Mucosa of descending colon (tissue), 3 donors: ENCODE results near the gene TBC1D3B. TPM values are rescaled to one million over a fixed set of nuclear protein-coding genes. Genes with fewer than 3 reads are reported as not detected.
A peak's percentile ranks its signal among the peaks of the same experiment; 100 is the strongest.
"Not testable (repeated sequence)": the region's sequence is repeated elsewhere in the genome, so short reads cannot be mapped to it uniquely, and the experiment has no call there.

Experiments
- ATAC-seq: fragments of 200-7000 bp; cut with Tn5 transposase; one replicate; pipeline ENCODE4 v1.9.1; 2020; ENCODE audit warnings: mild to moderate bottlenecking, moderate library complexity
- DNase-seq, 3 donors: peaks; one replicate each; pipeline ENCODE4 v3.0.0-alpha.2; 2020
- H3K36me3 ChIP-seq: fragments of 200-600 bp; one replicate; pipeline ENCODE4 v1.8.0; 2021; ENCODE audit warnings: low read depth, mild to moderate bottlenecking
- H3K4me1 ChIP-seq: fragments of 200-600 bp; one replicate; pipeline ENCODE4 v1.8.0; 2021; ENCODE audit warnings: low read depth, mild to moderate bottlenecking
- H3K4me3 ChIP-seq: fragments of 200-600 bp; one replicate; pipeline ENCODE4 v1.8.0; 2021; ENCODE audit warnings: mild to moderate bottlenecking
- H3K9me3 ChIP-seq: fragments of 200-600 bp; one replicate; pipeline ENCODE4 v1.8.0; 2021; ENCODE audit warnings: mild to moderate bottlenecking
- CTCF ChIP-seq: fragments of 200-600 bp; IDR thresholded peaks from one replicate; pipeline ENCODE4 v1.8.0; 2022; ENCODE audit warnings: antibody characterized with exemption, mild to moderate bottlenecking
- intact Hi-C, 2 donors: fragments of 100-400 bp; cut with DNase I in 1 of 2; cut with micrococcal nuclease in 1 of 2; formaldehyde crosslinking; loops; one replicate each; pipeline versions ENCODE4 v1.11.0 to v1.11.1; 2022; cut with DNase I, micrococcal nuclease
- total RNA-seq, 3 donors: library from RNA; stranded (reverse); fragmentation: NEBNext Ultra II Directional in 2 of 3; extraction: Animal tissue kit (Norgen Biotek cat#: 25700) in 2 of 3; gene quantifications; one replicate each; pipeline versions ENCODE4 v1.2.1 to v1.2.4, GENCODE V29; 2021 to 2023
- donor health status: DM: no; HTN: no; CAD: no; lungs with moderate emphysema.
- donor health status: DM: no; HTN: no; CAD: no.
- donor health status: DM: no; HTN: yes; CAD: no.

The TBC1D3B gene
- total RNA-seq, 3 donors from 2014 or later: 8.0 to 12.9 (median 10.8) TPM

GRCh38 chr17:36188891-36189306, 12.5 kb upstream of the TBC1D3B start:
- intact Hi-C loops: loop anchor here in 1 of 2 donors (5.0 kb wide), 1 partner anchor 77 kb away; no protein-coding TSS in a partner anchor
- Histone ChIP-seq H3K36me3 (no peaks in the 10 kb centered on the region), H3K4me1 (peaks cover 10% of the 10 kb centered on the region), H3K9me3 (no peaks in the 10 kb centered on the region), H3K4me3 (no peak overlapping the region)
- TF ChIP-seq CTCF: no peak
- DNase-seq (peak in 1 of 3 donors; percentile 43), ATAC-seq (peak; percentile 68)

GRCh38 chr17:36187943-36188665, 11.7 kb upstream of the TBC1D3B start:
- not testable (repeated sequence) for H3K36me3 ChIP-seq, H3K9me3 ChIP-seq, DNase-seq, ATAC-seq, H3K4me3 ChIP-seq
- intact Hi-C loops: loop anchor here in 1 of 2 donors (5.0 kb wide), 1 partner anchor 76 kb away; no protein-coding TSS in a partner anchor
- H3K4me1 ChIP-seq: peaks cover 14% of the 10 kb centered on the region

- not testable (repeated sequence) for ATAC-seq, H3K4me3 ChIP-seq, DNase-seq, H3K9me3 ChIP-seq, H3K36me3 ChIP-seq
- intact Hi-C loops: loop anchor here in 1 of 2 donors (5.0 kb wide), 1 partner anchor 75 kb away; no protein-coding TSS in a partner anchor
- H3K4me1 ChIP-seq: peaks cover 14% of the 10 kb centered on the region
Observed at GRCh38 chr17:36186810-36187763, 10.7 kb upstream of the TBC1D3B start.

- DNase-seq (no peak), ATAC-seq (peak; percentile 30)
- Histone ChIP-seq H3K4me1 (peaks cover 8% of the 10 kb centered on the region), H3K9me3 (no peaks in the 10 kb centered on the region), H3K4me3 (no peak overlapping the region), H3K36me3 (no peaks in the 10 kb centered on the region)
- intact Hi-C loops: loop anchor here in 1 of 2 donors (5.0 kb wide), 1 partner anchor 73 kb away; no protein-coding TSS in a partner anchor
- TF ChIP-seq CTCF: no peak
Observed at GRCh38 chr17:36185416-36185815, 9.0 kb upstream of the TBC1D3B start.

GRCh38 chr17:36184023-36184765, 7.8 kb upstream of the TBC1D3B start:
- TF ChIP-seq CTCF: no peak
- intact Hi-C loops: no loop called here
- Histone ChIP-seq H3K4me3 (no peak overlapping the region), H3K4me1 (peaks cover 8% of the 10 kb centered on the region), H3K9me3 (no peaks in the 10 kb centered on the region), H3K36me3 (no peaks in the 10 kb centered on the region)
- ATAC-seq (peak; percentile 3), DNase-seq (peak in 2 of 3 donors; percentile 16 to 63)
